HG03521 (cell line): ENCODE data around the gene PLIN5.
"Not testable (repeated sequence)": the region's sequence is repeated elsewhere in the genome, so short reads cannot be mapped to it uniquely, and the experiment has no call there.

Experiments used
- ATAC-seq: cut with Tn5 transposase; IDR thresholded peaks from one replicate; pipeline ENCODE4 v1.9.1; 2021; ENCODE audit warnings: mild to moderate bottlenecking, moderate library complexity; ENCODE audit not compliant: unreplicated experiment

The PLIN5 gene

DNA sequence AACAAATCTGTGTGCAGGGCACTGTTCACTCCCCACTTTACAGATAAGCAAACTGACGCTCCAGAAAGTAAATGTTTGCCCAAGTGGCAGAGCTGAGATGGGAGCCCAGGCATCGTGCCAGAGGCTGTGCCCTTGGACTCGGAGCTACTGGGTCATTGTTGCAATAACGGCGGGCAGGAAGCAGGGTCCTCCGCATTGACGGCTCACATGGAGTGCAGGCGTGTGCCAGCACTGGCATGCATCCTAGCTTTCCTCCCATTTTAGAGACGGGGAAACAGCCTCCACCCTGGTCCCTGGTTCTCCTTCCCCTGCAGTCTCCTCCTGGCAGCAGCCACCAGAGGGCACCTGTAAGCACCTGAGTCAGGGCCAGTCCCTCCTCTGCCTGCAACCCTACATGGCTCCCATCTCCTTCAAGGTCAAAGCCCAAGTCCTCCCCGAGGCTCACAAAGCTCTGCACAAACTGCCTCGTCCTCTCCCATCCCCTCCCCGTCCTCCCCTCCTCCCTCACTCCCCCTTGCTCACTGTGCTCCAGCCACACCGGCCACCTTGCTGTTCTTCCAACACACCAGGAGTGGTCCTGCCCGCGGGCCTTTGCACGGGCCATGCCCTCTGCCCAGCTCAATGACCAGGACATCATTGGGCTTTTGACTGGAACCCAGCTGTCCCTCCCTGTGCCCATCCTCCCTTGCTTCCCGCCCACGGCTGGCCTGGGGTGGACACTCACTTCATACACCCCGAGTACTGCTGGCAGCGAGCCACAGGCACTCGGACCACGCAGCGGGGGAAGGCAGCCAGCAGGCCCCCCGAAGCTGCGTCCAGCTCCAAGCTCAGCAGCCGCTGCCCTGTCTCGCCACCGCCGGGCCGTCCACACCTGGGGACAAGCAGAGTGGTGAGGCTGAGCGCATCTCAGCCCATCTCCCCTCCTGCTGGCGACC lies 12.5 kb upstream of the PLIN5 start:
- no peak for ATAC-seq

DNA sequence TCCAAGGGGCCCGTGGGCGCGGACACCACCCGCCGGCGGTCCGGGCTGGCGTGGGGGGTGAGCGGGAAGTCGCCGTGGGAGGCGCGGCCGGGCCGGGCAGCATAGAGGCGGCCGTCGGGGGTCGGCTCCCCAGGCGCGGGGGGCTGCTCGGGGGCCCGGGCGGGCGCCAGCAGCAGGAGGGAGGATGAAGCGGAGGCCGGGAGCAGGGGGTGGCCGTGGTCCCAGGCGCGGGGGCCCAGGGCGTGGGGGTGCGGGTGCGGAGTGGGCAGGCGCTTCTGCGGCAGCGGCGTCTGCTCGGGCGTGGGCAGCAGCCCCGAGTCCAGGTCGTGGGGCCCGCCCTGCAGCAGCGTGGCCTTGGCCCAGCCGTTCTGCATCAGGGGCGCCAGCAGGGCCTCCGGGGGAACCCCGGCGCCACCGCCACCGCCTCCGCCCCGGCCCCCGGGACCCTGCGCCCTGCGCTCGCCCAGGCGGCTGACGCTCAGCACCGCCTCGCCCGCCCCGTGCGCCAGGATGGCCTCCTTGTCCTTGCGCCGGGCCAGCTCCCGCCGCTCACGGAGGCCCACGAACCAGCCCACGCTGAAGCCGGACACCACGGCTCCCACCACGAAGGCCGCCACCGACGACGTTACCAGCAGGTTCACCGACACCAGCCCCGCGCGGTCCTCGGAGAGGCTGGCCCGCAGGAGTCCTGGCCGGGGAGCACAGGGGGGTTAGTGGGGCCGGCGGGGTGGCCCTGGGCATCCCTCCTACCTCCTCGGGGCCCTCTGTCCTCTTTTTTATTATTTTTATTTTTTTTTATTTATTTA lies 9.0 kb upstream of the PLIN5 start:
- no peak for ATAC-seq

DNA sequence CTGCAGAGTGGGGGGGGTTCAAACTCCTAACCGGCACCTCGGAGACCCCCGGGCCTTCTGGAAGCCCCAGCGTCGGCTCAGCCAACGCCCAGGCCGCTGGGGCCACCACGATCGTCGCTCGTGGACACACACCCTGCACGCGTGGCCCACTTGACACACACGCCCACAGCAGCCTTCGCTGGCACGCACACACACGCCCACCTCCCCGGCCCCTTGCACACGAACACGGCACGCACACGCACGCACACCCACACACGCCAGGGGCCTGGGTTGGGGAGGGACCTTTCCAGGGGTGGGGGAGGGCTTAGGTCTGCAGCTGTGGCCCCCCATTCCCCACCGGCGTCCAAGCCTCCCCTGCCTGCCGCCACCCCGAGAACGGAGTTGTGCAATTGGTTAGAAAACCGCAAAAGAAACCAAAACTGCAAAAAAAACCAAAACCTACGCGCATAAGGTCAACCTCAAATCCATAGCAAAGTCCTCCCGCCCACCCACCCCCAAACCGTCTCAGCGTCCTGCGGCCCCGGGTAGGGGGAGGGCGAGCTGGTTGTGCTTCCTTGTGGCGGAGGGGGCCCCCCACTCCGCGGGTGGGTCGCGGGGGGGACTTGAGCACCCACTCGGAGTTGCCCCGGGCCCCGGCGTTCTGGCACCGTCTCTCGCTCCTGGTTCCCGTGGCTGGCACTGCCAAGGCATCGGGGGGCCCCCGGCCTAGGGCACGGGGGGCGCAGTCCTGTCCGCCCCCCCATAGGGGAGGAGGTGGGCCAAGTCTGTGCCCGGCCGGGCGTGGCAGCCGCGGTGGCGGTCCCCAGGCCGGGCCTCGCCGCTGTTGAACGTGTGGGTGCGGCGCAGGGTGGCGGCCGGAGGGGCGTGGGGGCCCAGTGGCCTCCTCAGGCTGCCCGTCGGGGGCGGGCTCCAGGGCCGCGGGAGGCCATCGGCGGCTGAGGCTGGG lies 8.1 kb upstream of the PLIN5 start:
- no peak for ATAC-seq

DNA sequence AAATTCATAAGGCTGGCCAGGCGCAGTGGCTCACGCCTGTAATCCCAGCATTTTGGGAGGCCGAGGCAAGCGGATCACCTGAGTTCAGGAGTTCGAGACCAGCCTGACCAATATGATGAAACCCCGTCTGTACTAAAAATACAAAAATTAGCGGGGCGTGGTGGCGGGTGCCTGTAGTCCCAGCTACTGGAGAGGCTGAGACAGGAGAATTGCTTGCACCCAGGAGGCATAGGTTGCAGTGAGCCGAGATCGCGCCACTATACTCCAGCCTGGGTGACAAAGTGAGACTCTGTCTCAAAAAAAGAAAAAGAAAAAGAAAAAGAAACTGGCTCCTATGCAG lies 6.8 kb upstream of the PLIN5 start:
- ATAC-seq: not testable (repeated sequence)

DNA sequence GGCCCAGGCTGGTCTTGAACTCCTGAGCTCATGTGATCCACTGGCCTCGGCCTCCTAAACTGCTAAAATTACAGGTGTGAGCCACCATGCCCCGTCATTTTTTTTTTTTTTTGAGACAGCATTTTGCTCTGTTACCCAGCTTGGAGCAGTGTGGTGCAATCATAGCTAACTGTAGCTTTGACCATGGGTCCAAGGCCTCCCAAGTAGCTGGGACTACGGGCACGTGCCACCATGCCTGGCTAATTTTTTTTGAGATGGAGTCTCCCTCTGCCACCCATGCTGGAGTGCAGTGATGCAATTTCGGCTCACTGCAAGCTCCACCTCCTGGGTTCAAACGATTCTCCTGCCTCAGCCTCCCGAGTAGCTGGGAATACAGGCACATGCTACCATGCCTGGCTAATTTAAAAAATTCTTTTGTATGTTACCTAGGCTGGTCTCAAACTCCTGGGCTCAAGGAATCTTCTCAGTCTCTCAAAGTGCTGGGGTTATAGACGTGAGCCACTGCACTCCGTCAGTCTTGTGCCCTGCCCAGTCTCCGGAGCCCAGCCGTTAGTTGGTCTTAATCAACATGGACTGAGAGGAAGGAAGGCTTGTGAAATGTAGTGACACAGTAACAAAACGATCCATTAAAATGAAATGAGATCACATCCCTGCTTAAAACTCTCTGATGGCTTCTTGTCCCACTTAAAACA lies 6.2 kb upstream of the PLIN5 start:
- ATAC-seq: no peak

DNA sequence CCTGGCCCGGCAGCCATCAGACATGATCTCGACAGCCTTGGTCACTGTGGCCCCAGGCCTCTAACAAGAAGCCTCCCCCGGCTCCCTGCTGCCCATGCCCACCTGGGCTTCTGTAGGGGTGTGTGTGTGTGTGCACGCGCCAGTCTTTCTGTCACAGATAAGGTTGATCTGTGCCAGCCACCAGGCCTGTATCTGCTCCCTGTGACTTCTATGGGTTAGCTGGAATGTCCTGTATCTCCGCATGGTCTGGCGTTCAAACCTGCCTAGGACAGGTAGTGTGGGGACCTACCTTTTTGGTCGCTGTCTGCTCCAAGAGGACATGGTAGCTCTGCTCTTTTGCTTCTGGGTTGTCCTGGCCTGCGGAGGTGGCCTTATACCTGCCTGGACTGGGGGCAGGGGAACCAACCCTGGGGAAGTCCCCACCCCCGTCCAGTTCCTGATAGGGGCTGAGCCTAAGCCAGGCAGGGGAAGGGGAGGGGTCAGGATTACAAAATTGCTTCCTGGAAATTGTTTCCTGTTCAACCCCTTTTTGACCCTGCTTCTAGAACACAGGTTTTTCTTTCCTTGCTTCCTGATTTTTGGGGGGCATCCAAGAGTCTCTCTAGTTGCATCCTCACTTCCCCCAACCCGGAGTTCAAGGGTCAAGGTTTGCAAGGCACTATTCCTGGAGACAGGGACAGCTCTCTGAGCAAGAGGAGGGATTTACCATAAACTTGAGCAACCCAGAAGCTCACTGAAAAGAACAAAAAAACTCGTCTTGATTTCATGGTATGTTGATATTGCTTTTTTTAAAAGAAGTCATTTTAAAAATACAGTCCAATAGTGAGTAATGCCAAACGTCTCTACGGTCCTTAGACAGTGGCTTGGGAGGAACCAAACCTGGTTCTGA lies 4.9 kb upstream of the PLIN5 start, which contains the start of gene LRG1:
LRG1 (minus strand) TSS at position 344 of the 889 bp plus-strand sequence; CDS start at position 321, 23 bp downstream.
- no peak for ATAC-seq

DNA sequence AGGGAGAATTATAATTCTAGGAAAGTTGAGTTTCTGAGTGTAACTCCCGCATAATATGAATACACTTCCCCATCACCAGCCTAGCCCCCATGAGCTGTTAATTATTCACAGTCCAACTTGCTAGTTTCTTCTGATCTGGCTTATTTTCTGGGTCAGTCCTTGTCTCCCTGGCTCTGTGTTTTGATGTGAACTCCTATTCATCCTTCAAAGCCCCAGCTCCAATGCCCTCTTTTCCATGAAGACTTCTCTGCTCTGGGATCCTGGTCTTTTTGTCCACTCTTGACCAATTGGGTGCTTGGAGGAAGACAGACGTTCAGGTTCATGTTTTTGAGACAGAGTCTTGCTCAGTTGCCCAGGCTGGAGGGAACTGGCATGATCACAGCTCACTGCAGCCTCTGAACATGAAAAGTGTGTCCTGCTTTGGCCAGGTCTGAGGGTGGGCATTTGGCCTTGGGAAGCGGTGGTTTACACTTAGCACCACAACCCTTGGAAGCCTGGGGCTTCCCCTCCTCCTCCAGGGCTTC lies 4.2 kb upstream of the PLIN5 start:
- no peak for ATAC-seq

DNA sequence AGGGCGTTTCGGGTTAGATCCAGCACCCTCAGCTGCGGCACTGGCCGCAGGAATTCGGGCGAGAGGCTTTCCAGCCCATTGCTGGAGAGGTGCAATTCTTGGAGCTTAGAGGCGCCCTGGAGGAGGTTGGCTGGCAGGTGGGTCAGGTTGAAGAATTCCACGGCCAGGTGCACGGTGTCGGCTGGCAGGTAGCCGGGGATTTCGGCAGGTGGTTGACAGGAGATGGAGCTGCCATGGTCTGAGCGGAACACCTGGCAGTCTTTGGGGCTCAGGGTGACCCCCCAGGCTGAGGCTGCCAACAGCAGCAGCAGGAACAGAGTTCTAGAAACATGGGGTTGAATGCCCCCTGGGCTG lies 3.6 kb upstream of the PLIN5 start:
- ATAC-seq: no peak

DNA sequence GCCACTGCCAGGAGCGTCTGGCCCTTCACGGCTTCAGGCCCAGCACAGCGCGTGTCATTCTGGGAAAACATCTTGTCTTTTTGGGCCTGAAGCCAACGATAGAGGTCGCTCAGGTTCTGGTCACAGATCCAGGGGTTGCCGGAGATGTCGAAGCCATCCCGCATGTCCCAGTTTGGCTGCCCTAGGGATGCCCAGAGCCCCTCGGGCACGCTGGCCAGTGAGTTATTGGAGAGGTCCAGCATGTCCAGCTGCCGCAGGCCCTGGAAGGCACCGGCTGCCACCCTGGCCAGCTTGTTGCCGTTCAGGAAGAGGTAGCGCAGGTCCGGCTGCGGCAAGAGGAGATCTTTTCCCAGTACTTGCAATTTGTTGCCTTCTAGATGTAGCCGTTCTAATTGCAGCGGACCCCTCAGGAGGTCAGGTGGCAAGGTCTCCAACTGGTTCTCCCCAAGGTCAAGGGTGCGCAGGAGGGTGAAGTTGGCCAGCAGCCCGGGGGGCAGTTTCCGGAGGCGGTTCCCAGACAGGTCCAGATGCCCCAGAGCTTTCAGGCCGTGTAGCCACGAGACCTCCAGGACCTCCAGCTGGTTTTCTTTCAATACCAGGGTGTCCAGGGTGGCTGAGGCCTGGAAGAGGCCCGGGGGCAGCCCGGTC lies 3.1 kb upstream of the PLIN5 start:
- no peak for ATAC-seq

DNA sequence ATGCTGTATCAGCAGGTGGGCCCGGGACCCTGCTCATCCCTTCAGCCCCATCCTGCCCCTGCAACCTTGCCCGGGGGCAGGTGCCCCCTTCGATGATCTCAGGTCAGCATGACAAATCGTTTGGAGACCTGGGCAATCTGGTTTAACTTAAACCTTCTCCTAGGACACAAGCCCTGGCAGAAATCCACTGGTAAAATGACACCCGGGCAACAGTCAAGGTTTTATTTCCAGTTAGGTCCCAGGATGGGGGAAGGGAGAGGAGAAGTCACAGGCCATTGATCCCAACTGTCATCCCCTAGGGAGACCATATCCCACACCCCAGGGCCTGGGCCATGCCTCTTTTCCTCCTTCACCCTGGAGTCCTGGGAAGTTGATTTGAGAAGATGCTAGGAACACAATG lies 1.8 kb upstream of the PLIN5 start:
- ATAC-seq: no peak

DNA sequence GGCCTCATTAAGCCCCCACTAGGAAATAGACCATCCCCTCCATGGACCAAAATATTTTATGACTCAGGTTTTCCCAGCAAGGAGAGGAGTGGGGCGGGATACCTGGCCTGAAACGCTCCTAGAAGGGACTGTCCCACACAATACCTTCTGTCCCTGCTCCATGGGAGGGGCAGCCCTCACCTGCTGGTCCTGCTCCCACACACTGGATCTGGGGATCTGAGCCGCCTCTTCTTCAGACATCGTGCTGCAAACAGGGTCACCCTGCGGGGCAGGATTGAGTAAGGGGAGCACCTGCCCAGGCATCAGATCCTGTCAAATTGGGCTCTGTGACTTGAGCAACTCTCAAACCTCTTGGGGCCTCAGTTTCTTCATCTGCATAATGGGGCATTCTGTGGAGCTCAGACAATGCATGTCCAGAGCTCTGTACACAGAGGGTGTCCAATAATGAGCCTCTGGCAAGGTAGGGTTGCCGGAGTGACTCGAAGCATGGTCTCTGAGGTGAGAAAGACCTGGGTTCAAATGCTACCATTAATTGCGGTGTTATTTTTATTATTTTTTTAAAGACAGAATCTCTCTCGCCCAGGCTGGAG lies 1.1 kb downstream of the PLIN5 start:
- no peak for ATAC-seq

DNA sequence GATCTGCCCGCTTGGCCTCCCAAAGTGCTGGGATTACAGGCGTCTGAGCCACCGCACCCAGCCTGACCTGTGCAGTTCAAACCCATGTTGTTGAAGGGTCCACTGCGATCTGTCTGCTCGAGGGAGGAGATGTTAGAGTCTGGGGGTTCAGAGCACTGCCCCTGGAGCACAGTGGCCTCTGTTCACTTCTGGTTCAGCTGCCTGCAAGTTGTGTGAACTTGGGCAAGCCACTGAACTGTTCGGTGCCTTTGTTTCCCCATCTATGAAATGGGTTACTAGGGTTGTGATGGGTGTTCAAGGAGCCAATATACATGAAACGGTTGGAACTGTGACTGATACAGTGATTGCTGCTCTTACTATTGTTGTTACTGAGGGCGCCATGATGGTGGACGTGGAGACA lies 1.7 kb downstream of the PLIN5 start:
- ATAC-seq: no peak

DNA sequence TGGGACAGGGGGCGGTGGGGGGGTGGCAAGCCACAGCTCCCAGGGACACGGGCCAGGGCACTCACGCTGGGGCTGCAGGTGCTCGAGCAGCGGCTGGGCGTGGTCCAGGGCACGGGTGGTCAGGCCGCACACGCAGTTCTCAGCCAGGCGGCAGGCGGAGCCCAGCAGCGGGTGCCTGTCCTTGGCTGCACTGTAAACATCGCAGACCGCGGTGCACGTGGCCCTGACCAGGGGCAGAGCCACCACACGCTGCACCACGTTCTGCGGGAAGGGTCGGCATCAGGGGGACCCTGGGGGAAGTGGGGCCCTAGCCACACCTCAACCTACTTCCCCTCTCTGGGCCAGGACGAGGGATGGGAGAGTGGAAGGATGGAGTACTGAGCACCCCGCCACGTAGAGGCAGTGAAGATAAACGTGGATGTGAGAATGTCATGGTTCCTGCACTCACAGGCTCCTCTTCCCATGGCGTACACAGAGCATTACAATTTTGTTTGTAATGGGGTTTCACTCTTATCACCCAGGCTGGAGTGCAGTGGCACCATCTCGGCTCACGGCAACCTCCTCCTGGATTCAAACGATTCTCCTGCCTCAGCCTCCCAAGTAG lies 3.4 kb downstream of the PLIN5 start:
- ATAC-seq: no peak

DNA sequence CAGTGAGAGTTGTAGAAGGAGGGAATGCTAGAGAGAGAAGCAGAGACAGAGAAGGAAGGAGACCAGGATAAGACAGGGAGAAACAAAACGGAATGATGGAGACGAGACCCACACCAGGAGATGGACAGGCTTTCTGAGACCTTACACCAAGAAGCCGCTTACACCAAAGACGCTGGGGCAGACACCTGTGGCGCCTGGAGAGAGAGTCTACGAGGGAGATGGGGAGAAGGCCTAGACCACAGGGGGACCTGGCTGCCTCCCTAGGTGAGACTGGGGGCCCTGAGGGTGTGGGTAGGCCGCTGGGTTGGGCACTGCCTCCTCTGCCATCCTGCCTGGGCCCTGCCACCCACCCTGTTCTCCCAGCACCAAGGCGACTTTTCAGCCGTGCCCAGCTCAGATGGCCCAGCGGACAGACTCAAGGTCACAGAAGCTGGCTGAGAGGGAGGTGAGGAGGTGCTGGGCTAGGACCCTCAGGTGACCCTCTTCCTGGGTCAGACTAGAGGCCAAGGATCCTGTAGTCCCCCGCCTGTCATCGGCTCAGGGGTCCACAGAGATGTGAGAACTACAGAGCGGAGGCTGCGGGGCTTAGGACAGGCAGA lies 5.0 kb downstream of the PLIN5 start:
- ATAC-seq: no peak

DNA sequence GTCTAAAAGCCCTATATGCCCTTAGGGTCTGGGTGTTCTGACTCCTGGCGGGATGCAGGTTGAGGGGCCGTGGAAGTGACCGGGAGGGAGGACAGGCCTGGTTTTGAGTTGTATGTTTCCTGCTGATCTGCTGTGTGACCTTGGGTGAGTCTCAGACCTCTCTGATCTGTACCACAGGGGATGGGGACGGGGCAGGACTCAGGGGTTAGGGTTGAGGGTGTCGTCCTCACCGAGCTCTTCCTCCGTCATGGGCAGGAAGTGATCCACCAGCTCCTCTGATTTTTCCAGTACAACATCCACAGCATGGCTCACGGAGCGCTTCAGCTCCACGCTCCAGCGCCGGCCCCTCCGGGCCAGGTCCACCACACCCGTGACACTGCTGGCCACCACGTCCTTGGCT lies 6.2 kb downstream of the PLIN5 start:
- no peak for ATAC-seq

DNA sequence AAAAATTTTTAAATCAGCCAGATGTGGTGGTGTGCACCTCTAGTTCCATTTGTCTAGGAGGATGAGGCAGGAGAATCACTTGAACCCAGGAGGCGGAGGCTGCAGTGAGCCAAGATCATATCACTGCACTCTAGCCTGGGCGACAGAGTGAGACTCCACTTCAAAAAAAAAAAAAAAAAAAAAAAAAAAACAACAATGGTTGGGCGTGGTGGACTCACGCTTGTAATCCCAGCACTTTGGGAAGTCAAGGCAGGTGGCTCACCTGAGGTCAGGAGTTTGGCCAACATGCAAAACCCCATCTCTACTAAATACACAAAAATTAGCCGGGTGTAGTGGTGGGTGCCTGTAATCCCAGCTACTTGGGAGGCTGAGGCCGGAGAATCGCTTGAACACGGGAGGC lies 7.6 kb downstream of the PLIN5 start:
- ATAC-seq: not testable (repeated sequence)

DNA sequence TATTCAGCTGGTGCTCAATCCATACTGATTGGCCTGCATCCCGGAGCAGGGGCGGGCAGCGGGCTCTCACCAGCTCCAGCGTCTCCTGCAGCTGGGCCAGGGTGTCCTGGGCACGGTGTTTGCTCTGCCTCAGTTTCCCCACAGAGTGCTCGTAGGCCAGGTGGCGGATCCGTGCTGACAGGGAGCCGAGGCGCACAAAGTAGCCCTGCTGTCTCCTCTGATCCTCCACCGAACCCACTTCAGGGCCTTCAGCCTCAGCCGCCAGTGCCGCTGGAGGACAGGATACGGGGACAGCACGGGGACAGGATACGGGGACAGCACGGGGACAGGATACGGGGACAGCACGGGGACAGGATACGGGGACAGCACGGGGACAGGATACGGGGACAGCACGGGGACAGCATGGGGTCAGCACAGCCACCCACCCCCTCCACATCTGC lies 9.4 kb downstream of the PLIN5 start:
- ATAC-seq: no peak
